Peyer's patch (tissue), 4 donors: Measurements from ENCODE around the gene ZNF407. TPM values are rescaled to one million over a fixed set of nuclear protein-coding genes. Genes with fewer than 3 reads are reported as not detected.
A peak's percentile ranks its signal among the peaks of the same experiment; 100 is the strongest.

ENCODE experiments used
- DNase-seq, 3 donors: peaks; one replicate each; pipeline ENCODE4 v3.0.0-alpha.2; 2017 to 2019
- H3K27ac ChIP-seq, 4 donors: fragments of 200-600 bp; sonication (generic); one replicate each; pipeline ENCODE4 v1.5.1; 2016 to 2019
- H3K27me3 ChIP-seq, 2 donors: fragments of 200-600 bp; sonication (generic); one replicate each; pipeline ENCODE4 v1.5.1; 2019
- H3K36me3 ChIP-seq, 3 donors: fragments of 200-600 bp; sonication (generic); one replicate each; pipeline ENCODE4 v1.5.1; 2016 to 2019
- H3K4me1 ChIP-seq, 4 donors: fragments of 200-600 bp; sonication (generic); one replicate each; pipeline ENCODE4 v1.5.1; 2016 to 2019
- H3K4me3 ChIP-seq, 4 donors: fragments of 200-600 bp; sonication (generic); 1 replicate in 3 of 4; 2 replicates in 1 of 4; pipeline ENCODE4 v1.5.1; 2016 to 2019; ENCODE audit warnings: mild to moderate bottlenecking in 1 of 4
- H3K9me3 ChIP-seq, 4 donors: fragments of 200-600 bp; sonication (generic); one replicate each; pipeline ENCODE4 v1.5.1; 2016 to 2019; ENCODE audit warnings: mild to moderate bottlenecking in 1 of 4
- POLR2A ChIP-seq, 2 donors: fragments of 450-650 bp; IDR thresholded peaks; one replicate each; pipeline ENCODE4 v1.5.1; 2017; ENCODE audit warnings: antibody characterized with exemption in 2 of 2, mild to moderate bottlenecking in 2 of 2, moderate library complexity in 2 of 2
- total RNA-seq, 4 donors: library from RNA; depleted of rRNA; stranded (reverse); fragments of >200 nt; gene quantifications; one replicate each; pipeline ENCODE4 v1.1.0, GENCODE V29; 2016
- TF ChIP-seq, protein P1 (sequence below), 6 experiments: fragments of 450-650 bp in 4 of 6; fragments of 200-600 bp in 2 of 6; sonication (generic) in 1 of 6; IDR thresholded peaks; one replicate each; pipeline ENCODE4 v1.5.1; 2017 to 2019; ENCODE audit warnings: antibody characterized with exemption in 6 of 6, mild to moderate bottlenecking in 3 of 6, moderate library complexity in 1 of 6

The ZNF407 gene
- total RNA-seq, 4 donors from 2014 or later: 24.0 to 54.5 (median 32.3) TPM

DNA sequence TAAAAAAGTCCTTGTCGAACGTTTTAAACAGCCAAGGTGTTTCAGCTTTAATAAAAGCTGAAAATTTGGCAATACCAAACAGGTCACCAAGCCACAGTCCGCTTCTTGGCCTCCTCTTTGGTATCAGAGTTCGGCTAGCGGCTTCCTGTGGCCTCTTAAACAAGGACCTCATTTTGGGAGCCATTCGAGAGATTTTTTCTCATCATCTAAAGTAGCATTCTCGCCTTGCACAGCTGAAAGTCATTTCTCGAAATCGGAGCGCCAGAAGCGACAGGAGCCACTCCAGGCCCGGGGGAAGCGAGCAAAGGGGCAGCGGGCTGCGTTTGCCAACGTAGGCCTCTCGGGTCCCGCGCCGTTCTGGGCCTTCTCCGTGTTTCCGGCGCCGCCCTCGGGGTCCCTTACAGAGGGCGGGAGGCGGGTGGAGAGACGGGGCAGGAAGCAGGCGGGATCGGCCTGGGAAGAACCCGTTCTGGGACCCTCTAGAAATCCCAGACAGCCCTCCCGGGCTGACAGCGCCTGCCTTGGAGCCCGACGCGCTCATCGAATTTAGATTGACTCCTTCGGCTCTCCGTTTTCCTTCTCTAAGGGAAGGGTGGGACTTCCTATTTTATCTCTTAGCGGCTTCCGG lies 522 bp upstream of the ZNF407 start:
- TF ChIP-seq, protein P1, sequence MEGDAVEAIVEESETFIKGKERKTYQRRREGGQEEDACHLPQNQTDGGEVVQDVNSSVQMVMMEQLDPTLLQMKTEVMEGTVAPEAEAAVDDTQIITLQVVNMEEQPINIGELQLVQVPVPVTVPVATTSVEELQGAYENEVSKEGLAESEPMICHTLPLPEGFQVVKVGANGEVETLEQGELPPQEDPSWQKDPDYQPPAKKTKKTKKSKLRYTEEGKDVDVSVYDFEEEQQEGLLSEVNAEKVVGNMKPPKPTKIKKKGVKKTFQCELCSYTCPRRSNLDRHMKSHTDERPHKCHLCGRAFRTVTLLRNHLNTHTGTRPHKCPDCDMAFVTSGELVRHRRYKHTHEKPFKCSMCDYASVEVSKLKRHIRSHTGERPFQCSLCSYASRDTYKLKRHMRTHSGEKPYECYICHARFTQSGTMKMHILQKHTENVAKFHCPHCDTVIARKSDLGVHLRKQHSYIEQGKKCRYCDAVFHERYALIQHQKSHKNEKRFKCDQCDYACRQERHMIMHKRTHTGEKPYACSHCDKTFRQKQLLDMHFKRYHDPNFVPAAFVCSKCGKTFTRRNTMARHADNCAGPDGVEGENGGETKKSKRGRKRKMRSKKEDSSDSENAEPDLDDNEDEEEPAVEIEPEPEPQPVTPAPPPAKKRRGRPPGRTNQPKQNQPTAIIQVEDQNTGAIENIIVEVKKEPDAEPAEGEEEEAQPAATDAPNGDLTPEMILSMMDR (IDR thresholded peaks at IDR 0.05): no peak
- TF ChIP-seq POLR2A (IDR thresholded peaks at IDR 0.05): peak in 1 of 2 donors; percentile 47
- DNase-seq: peak; percentile 77 to 86 (median 85)
- Histone ChIP-seq H3K4me3 (peak overlapping the region; percentile 80 to 97 (median 90)), H3K9me3 (no peaks in the 10 kb centered on the region), H3K4me1 (peaks cover 0 to 19% (median 4%) of the 10 kb centered on the region in 4 donors), H3K27ac (peak overlapping the region; percentile 96 to 100 (median 98)), H3K36me3 (peaks cover 0 to 10% (median 0%) of the 10 kb centered on the region in 3 donors), H3K27me3 (no peaks in the 10 kb centered on the region)

DNA sequence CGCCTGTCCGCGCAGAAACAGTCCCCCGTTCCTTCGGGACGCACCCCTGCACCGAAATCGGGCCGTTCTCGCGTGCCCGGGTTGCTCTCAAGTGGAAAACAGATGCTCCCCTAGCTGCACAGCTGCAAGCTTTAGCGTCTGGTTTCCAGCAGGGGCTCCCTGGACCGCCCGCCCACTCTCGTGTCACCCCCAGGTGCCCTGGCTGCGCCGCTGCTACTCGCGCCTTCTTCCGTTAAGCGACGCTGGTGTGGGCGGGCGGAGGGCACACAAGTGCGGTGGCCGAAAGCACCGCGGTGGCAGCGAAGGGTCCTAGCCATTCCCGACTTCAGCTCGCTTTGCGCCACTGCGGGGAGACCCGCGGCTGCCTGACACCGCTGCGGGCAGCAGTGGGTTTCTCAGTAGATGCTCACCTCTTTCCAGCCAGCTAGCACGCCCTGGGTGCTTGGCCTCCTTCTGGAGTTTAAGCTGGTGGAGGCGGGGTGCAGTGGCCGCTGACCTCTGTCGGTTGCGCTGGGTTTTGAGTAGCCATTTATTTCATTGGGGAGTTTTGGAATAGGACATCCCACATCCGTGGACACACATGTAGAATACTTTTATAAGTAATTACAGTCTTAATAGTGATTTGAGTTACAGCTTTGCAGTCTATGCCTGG lies 806 bp downstream of the ZNF407 start:
- TF ChIP-seq, protein P1 (IDR thresholded peaks at IDR 0.05): peak in 2 of 6 experiments; percentile 5 to 6
- TF ChIP-seq POLR2A (IDR thresholded peaks at IDR 0.05): no peak
- peaks cover 0 to 19% (median 4%) of the 10 kb centered on the region in 4 donors for H3K4me1 ChIP-seq

DNA sequence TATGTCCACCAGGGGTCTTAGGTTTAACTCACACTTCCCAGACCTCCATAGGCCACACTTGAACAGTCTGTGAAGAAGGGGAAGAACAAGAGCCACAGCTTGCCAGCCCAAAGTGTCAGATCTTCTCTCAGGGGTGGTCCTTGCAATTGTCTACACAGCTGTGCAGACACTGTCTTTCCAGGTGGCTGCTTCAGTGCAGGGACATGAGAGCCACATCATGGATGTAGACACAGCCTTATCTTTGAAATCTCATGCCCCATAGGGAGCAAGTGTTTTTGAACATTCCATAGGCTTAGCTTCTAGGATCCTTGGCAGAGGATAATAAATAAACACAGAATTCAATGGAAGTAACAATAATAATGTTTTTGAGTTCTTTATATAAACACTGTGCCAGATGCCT lies 6.7 kb downstream of the ZNF407 start:
- Histone ChIP-seq H3K27me3 (no peaks in the 10 kb centered on the region), H3K9me3 (no peaks in the 10 kb centered on the region), H3K36me3 (no peaks in the 10 kb centered on the region), H3K27ac (no peak overlapping the region), H3K4me3 (no peak overlapping the region), H3K4me1 (no peaks in the 10 kb centered on the region)
- TF ChIP-seq, protein P1 (IDR thresholded peaks at IDR 0.05): no peak
- TF ChIP-seq POLR2A (IDR thresholded peaks at IDR 0.05): no peak
- no peak for DNase-seq

More for the DNA sequence above, 806 bp downstream of the ZNF407 start:
- no peaks in the 10 kb centered on the region for H3K27me3 ChIP-seq
- peak overlapping the region; percentile 96 to 100 (median 98) for H3K27ac ChIP-seq
- DNase-seq: peak; percentile 65 to 77 (median 76)
- peaks cover 0 to 2% (median 0%) of the 10 kb centered on the region in 3 donors for H3K36me3 ChIP-seq
- no peaks in the 10 kb centered on the region for H3K9me3 ChIP-seq
- H3K4me3 ChIP-seq: peak overlapping the region; percentile 80 to 97 (median 90)

DNA sequence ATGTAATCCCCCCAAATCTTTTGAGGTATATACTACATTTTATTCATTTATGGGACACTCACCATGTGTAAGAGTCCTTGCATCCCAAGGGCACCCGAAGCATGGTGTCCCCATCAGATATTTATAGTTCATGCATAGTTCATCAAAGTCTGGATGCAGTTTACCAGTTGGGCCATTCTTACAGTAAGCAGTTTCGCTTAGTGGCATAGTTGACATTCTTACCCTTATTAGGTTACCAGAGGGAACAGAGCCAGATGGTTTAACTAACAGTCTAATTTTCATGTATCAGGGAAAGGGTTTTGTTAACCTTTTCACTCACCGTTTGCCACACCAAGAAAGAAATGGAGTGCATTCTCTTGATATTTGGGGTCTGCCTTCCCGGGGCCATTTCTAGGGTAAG lies 7.1 kb downstream of the ZNF407 start:
- Histone ChIP-seq H3K4me1 (no peaks in the 10 kb centered on the region), H3K27me3 (no peaks in the 10 kb centered on the region), H3K27ac (no peak overlapping the region), H3K36me3 (no peaks in the 10 kb centered on the region), H3K4me3 (no peak overlapping the region), H3K9me3 (no peaks in the 10 kb centered on the region)
- TF ChIP-seq, protein P1 (IDR thresholded peaks at IDR 0.05): no peak
- TF ChIP-seq POLR2A (IDR thresholded peaks at IDR 0.05): no peak
- DNase-seq: no peak

DNA sequence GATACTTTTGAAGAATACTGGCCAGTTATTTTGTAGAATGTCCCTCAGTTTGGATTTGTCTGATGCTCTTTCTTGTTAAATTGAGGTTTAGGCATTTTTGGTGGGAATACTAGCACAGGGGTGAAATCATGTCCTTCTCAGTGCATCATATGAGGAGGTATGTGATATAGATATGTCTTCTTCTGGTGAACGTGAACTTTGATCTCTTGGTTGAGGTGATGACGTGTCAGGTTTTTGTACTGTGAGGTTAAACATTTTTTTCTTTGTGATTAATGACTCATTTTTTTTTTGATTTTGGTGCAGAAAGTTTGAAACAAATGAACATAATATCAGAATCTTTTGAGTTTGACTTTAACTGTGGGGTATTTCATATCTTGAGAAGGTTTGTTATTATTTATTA lies 11.0 kb downstream of the ZNF407 start:
- no peak overlapping the region for H3K27ac ChIP-seq
- DNase-seq: no peak
- no peak for TF ChIP-seq POLR2A (IDR thresholded peaks at IDR 0.05)
- TF ChIP-seq, protein P1 (IDR thresholded peaks at IDR 0.05): no peak

More for the DNA sequence above, 11.0 kb downstream of the ZNF407 start:
- H3K27me3 ChIP-seq: no peaks in the 10 kb centered on the region
- no peak overlapping the region for H3K4me3 ChIP-seq
- H3K4me1 ChIP-seq: no peaks in the 10 kb centered on the region
- H3K36me3 ChIP-seq: no peaks in the 10 kb centered on the region
- H3K9me3 ChIP-seq: no peaks in the 10 kb centered on the region
